ENCODE results near the gene OR2C1. TPM values are rescaled to one million over a fixed set of nuclear protein-coding genes. Genes with fewer than 3 reads are reported as not detected.

Gene OR2C1
- total and polyA plus RNA-seq, 8 donors: 0.05 to 0.16 (median 0.16) TPM; not detected in 5

DNA sequence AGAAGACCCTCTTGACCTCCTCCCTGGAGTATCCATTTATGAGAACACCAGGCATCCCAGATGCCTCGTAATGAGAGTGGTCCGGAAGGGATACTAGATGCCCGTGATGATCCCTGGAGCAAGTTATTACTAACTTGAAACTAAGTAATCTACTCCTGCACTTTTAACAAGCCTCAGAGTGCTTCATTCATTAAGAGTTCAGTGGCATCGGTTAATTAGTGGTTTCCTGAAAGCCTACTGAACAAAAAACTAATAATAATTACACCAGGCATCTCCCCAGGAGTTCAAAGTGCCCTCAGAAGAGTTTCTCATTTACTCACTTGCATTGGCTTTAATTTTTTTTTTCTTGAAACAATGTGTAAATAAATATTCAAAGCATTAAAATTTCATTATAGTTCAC, 28.2 kb upstream of the OR2C1 start:
- FAIRE-seq (no peak), DNase-seq (no peak), ATAC-seq (no peak)
- Histone ChIP-seq H3K9me3 (no peaks in the 10 kb centered on the region), H3K36me3 (no peaks in the 10 kb centered on the region), H3K27me3 (no peaks in the 10 kb centered on the region), H3K4me1 (no peaks in the 10 kb centered on the region), H3K4me3 (no peak overlapping the region), H3K27ac (no peak overlapping the region)
- 74 to 83% methylated on average over 4 of the region's 4 CpGs for WGBS, 2 donors
- TF ChIP-seq, protein P1, sequence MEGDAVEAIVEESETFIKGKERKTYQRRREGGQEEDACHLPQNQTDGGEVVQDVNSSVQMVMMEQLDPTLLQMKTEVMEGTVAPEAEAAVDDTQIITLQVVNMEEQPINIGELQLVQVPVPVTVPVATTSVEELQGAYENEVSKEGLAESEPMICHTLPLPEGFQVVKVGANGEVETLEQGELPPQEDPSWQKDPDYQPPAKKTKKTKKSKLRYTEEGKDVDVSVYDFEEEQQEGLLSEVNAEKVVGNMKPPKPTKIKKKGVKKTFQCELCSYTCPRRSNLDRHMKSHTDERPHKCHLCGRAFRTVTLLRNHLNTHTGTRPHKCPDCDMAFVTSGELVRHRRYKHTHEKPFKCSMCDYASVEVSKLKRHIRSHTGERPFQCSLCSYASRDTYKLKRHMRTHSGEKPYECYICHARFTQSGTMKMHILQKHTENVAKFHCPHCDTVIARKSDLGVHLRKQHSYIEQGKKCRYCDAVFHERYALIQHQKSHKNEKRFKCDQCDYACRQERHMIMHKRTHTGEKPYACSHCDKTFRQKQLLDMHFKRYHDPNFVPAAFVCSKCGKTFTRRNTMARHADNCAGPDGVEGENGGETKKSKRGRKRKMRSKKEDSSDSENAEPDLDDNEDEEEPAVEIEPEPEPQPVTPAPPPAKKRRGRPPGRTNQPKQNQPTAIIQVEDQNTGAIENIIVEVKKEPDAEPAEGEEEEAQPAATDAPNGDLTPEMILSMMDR (IDR thresholded peaks at IDR 0.05): no peak
- intact Hi-C loops (cut with DNase I): no loop called here

DNA sequence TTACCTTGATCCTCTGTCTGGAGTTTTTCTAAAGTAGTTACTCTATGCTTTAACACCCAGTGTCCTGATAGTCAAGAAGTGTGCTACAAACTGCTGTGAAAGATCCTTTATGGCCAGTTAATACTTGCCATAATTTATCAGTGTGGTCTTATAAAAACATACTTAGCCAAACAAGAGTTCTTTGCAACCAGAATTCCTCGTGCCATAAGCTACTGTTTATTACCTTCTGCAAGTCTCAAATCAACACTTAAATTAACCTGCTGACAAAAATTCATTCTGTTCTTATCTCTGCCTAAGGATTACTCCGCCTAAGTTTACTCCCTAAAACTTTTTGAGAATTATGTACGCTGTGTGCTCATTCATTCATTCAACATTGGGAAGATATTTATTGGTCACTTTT, 27.6 kb upstream of the OR2C1 start:
- no peak for DNase-seq
- 38 to 40% methylated on average over 3 of the region's 3 CpGs for WGBS, 2 donors
- FAIRE-seq: no peak
- H3K36me3 ChIP-seq: no peaks in the 10 kb centered on the region
- H3K27ac ChIP-seq: no peak overlapping the region
- ATAC-seq: no peak
- no peaks in the 10 kb centered on the region for H3K9me3 ChIP-seq
- no peak overlapping the region for H3K4me3 ChIP-seq
- no peaks in the 10 kb centered on the region for H3K27me3 ChIP-seq
- no peaks in the 10 kb centered on the region for H3K4me1 ChIP-seq
- TF ChIP-seq, protein P1 (IDR thresholded peaks at IDR 0.05): no peak
- intact Hi-C loops (cut with DNase I): no loop called here

DNA sequence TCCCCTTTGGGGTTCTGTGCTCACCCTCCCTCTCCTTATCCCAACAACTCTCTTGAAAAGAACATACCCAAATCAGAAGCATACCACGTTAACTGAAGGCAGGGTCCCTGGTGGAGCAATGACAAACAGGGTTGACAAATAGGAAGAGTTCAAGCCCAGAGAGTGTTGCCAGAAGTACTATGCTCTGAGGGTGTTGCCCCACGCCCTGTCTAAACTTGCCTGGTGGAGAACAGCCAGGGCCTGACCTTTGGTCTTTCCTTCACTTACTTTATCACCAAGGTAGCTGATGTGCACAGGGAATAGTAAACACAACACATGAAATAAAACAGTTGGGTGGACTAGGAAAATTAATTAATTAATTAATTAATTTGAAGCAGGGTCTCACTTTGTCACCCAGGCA, 27.0 kb upstream of the OR2C1 start:
- FAIRE-seq (no peak), ATAC-seq (no peak), DNase-seq (no peak)
- H3K9me3 ChIP-seq: no peaks in the 10 kb centered on the region
- no peaks in the 10 kb centered on the region for H3K27me3 ChIP-seq
- intact Hi-C loops (cut with DNase I): no loop called here
- H3K4me1 ChIP-seq: no peaks in the 10 kb centered on the region
- no peak overlapping the region for H3K4me3 ChIP-seq
- H3K27ac ChIP-seq: no peak overlapping the region
- TF ChIP-seq, protein P1 (IDR thresholded peaks at IDR 0.05): no peak
- 41 to 55% methylated on average over 2 of the region's 2 CpGs for WGBS, 2 donors
- no peaks in the 10 kb centered on the region for H3K36me3 ChIP-seq

DNA sequence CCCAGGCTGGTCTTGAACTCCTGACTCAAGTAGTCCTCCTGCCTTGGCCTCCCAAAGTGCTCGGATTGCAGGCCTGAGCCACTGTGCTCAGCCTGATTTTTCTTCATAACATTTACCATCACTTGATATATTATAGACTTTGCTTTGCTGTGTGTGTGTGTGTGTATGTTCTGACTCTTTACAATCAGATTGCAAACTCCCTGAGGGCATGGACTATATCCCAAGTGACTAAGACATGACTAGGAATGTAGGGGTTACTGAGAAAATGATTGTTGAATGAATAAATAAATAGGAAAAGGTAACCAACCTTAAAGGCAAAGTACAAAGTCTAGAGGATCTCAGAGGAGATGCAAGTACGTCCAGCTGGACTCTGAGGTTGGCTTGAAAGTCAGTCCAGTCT, 9.6 kb upstream of the OR2C1 start:
- DNase-seq (no peak), ATAC-seq (no peak), FAIRE-seq (no peak)
- TF ChIP-seq, protein P1 (IDR thresholded peaks at IDR 0.05): no peak
- Histone ChIP-seq H3K27ac (no peak overlapping the region), H3K27me3 (no peaks in the 10 kb centered on the region), H3K36me3 (no peaks in the 10 kb centered on the region), H3K4me3 (no peak overlapping the region), H3K9me3 (no peaks in the 10 kb centered on the region), H3K4me1 (no peaks in the 10 kb centered on the region)
- WGBS, 2 donors: 60 to 65% methylated on average over 2 of the region's 2 CpGs
- intact Hi-C loops (cut with DNase I): no loop called here

DNA sequence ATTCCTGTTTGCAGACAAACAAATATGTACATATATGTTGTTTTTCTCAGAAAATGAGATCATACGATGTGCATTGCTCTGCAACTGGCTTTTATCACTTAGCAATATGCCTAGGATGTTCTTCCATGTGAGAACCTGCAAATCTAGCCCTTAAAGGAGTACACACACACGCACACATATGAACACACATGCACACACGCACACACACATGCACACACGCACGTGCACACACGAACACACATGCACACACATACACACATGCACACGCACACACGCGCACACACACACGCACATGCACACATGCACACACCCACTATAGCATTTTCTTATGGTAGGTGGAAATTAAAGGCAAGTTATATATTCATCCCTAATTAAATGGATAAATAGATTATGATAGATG, 8.1 kb upstream of the OR2C1 start:
- no peak overlapping the region for H3K4me3 ChIP-seq
- H3K27ac ChIP-seq: no peak overlapping the region
- DNase-seq (no peak), ATAC-seq (no peak), FAIRE-seq (no peak)
- intact Hi-C loops (cut with DNase I): no loop called here
- WGBS, 2 donors: 72 to 75% methylated on average over 10 of the region's 10 CpGs
- no peaks in the 10 kb centered on the region for H3K9me3 ChIP-seq
- H3K36me3 ChIP-seq: no peaks in the 10 kb centered on the region
- TF ChIP-seq, protein P1 (IDR thresholded peaks at IDR 0.05): no peak
- H3K4me1 ChIP-seq: no peaks in the 10 kb centered on the region
- H3K27me3 ChIP-seq: no peaks in the 10 kb centered on the region

Measured in pancreas (tissue), 10 donors.